ENCODE data around the gene TMED9. TPM values are rescaled to one million over a fixed set of nuclear protein-coding genes. Genes with fewer than 3 reads are reported as not detected.
"Not testable (repeated sequence)": the region's sequence is repeated elsewhere in the genome, so short reads cannot be mapped to it uniquely, and the experiment has no call there.

Gene TMED9
- total RNA-seq, 4 donors from 2014 or later = 12.8 to 106 (median 73.4) TPM

DNA sequence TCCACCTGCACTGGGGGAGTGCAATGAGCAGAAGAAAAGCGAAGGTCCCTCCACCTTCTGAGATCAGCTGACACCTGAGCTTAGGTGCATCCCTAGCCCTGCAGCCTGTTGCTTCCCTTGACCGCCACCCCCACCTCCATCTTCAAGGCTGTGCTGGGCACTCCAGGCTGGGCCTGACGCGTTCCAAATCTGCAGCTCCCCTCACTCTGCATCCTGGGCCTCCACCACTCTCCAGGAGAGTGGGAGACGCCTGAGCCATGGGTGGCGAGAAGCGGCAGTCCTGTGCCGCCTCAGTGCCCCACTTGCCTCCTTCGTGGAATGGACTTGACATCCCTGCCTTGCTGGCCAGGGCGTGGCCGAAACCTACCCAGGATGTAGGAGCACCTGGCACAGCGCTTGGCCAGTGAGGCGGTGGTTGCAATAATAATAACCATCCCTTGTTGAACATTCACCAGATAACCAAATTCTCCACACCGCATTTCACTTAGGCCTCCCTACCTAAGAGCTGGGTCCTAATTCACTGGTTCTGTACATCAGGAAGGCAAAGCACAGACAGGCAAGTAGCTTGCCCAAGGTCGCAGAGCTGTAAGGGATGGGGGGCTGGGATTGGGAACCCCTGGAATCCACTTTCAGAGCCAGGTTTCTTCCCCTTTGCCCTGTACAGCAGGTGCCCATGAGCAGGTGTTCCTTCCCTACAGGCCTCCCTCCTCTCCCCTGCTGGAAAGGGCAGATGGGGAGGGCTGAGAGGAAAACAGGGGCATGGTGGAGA lies 19.6 kb downstream of the TMED9 start:
- Histone ChIP-seq H3K36me3 (no peaks in the 10 kb centered on the region), H3K27ac (no peak overlapping the region), H3K27me3 (no peaks in the 10 kb centered on the region), H3K4me1 (peaks cover 0 to 3% of the 10 kb centered on the region in 2 donors), H3K4me3 (no peak overlapping the region), H3K9me3 (no peaks in the 10 kb centered on the region)
- intact Hi-C loops (cut with DNase I; ENCODE audit: low total_unique reads) = no loop called here
- TF ChIP-seq POLR2A (IDR thresholded peaks at IDR 0.05) = no peak
- TF ChIP-seq, protein P1, sequence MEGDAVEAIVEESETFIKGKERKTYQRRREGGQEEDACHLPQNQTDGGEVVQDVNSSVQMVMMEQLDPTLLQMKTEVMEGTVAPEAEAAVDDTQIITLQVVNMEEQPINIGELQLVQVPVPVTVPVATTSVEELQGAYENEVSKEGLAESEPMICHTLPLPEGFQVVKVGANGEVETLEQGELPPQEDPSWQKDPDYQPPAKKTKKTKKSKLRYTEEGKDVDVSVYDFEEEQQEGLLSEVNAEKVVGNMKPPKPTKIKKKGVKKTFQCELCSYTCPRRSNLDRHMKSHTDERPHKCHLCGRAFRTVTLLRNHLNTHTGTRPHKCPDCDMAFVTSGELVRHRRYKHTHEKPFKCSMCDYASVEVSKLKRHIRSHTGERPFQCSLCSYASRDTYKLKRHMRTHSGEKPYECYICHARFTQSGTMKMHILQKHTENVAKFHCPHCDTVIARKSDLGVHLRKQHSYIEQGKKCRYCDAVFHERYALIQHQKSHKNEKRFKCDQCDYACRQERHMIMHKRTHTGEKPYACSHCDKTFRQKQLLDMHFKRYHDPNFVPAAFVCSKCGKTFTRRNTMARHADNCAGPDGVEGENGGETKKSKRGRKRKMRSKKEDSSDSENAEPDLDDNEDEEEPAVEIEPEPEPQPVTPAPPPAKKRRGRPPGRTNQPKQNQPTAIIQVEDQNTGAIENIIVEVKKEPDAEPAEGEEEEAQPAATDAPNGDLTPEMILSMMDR (IDR thresholded peaks at IDR 0.05) = no peak
- no peak for DNase-seq

DNA sequence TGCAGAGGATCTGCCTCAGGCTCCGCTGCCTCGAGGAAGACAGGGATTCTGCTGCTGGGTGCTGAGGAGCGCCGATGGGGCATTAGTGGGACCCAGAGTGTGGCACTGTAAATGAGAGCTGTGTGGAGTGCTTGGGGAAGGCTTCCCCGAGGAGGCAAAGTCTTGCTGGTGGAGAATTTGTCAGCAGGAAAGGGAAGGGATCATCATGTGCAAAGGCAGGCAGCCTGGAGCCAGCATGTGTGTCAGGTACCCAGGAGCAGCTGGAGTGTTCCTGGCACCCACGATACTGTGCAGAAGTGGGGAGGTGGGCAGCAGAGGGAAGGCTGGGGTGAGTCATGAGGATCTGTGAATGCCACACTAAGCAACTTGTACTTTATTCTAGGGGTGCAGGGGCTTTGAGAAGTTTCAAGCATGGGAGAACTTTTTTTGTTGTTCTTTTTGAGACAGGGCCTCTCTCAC lies 20.2 kb downstream of the TMED9 start:
- Histone ChIP-seq H3K27ac (no peak overlapping the region), H3K36me3 (no peaks in the 10 kb centered on the region), H3K9me3 (no peaks in the 10 kb centered on the region), H3K4me3 (no peak overlapping the region), H3K27me3 (no peaks in the 10 kb centered on the region), H3K4me1 (no peaks in the 10 kb centered on the region)
- DNase-seq = no peak
- intact Hi-C loops (cut with DNase I; ENCODE audit: low total_unique reads) = no loop called here
- no peak for TF ChIP-seq POLR2A (IDR thresholded peaks at IDR 0.05)
- TF ChIP-seq, protein P1 (IDR thresholded peaks at IDR 0.05) = no peak

DNA sequence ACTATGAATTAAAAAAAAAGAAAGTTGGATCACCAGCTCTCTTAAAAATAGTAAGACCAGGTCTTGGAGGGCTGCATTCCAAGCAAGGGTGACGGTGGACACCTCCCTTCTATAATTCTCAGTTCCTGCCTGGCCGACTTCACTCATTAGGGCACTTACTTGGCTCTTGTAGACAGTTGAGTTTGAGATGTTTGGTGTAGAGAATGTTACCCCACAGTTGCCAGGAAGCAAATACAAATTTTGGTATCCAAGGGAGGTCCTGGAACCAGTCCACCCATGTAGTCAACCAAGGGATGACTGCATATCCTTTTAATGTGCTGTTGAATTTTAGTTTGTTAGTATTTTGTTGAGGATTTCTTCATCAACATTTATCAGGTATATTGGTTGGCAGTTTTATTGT lies 28.6 kb downstream of the TMED9 start:
- intact Hi-C loops (cut with DNase I; ENCODE audit: low total_unique reads) = no loop called here
- no peaks in the 10 kb centered on the region for H3K4me1 ChIP-seq
- H3K4me3 ChIP-seq = no peak overlapping the region
- DNase-seq = no peak
- no peak overlapping the region for H3K27ac ChIP-seq
- H3K36me3 ChIP-seq = no peaks in the 10 kb centered on the region
- no peaks in the 10 kb centered on the region for H3K9me3 ChIP-seq
- TF ChIP-seq, protein P1 (IDR thresholded peaks at IDR 0.05) = no peak
- no peak for TF ChIP-seq POLR2A (IDR thresholded peaks at IDR 0.05)
- H3K27me3 ChIP-seq = no peaks in the 10 kb centered on the region

DNA sequence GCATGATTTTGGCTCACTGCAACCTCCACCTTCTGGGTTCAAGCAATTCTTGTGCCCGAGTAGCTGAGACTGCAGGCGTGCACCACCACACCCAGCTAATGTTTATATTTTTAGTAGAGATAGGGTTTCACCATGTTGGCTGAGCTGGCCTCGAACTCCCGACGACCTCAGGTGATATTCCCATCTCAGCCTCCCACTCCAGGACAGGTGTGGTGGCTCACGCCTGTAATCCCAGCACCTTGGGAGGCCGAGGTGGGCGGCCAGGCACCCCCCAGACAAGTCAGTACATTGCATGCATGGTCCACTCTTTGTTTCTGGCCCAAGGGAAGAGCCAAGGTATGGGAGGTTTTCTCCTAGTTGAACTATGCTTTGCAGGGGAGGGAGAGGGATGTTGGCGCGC lies 32.2 kb downstream of the TMED9 start:
- H3K4me3 ChIP-seq; H3K4me1 ChIP-seq; H3K9me3 ChIP-seq; DNase-seq; H3K36me3 ChIP-seq; H3K27me3 ChIP-seq; intact Hi-C loops (cut with DNase I; ENCODE audit: low total_unique reads); H3K27ac ChIP-seq: not testable (repeated sequence)

DNA sequence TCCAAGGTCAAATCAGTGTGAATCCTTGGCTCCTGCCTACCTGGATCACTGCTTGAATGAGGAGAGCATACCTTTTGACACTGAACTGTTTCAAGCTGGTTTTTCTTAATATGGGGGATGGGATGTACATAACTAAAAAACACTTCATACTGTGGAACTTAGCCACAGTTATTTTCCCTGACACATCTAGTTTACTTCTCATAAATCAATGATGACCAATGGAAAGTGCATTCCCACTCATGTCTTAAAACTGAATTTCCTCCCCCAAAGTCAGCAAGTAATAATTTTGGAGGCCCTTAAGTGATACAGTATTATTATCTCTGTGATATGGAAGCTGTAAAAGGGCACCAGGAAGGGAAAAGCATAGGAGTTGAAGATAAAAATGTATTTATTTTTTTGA lies 38.2 kb downstream of the TMED9 start:
- H3K27ac ChIP-seq; H3K4me3 ChIP-seq; H3K36me3 ChIP-seq; H3K4me1 ChIP-seq; intact Hi-C loops (cut with DNase I; ENCODE audit: low total_unique reads); DNase-seq; H3K9me3 ChIP-seq; H3K27me3 ChIP-seq: not testable (repeated sequence)

DNA sequence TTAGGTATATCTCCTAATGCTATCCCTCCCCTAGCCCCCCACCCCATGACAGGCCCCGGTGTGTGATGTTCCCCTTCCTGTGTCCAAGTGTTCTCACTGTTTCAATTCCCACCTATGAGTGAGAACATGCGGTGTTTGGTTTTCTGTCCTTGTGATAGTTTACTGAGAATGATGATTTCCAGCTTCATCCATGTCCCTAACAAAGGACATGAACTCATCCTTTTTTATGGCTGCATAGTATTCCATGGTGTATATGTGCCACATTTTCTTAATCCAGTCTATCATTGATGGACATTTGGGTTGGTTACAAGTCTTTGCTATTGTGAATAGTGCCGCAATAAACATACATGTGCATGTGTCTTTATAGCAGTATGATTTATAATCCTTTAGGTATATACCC lies 42.9 kb downstream of the TMED9 start:
- H3K9me3 ChIP-seq; H3K27me3 ChIP-seq; H3K4me1 ChIP-seq; H3K27ac ChIP-seq; H3K36me3 ChIP-seq; H3K4me3 ChIP-seq; intact Hi-C loops (cut with DNase I; ENCODE audit: low total_unique reads); DNase-seq: not testable (repeated sequence)

DNA sequence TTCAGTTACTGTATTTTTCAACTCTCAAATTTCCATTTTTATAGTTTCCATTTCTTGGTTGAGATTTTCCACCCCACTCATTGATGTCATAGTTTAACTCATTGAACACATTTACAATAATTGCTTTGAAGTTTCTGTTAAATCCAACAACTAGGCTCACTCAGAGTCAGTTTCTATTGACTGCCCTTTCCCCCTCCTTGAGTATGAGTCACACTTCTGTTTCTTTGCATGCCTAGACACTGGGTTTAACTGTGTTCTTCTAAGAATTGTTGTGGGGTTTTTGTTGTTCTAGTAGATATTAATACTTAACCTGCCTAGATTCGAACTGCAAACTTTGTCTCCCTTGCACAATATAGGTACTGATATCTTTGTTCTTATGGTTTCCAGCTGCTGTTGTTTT lies 53.5 kb downstream of the TMED9 start:
- H3K27me3 ChIP-seq; DNase-seq; H3K9me3 ChIP-seq; H3K4me1 ChIP-seq; H3K27ac ChIP-seq; H3K36me3 ChIP-seq; intact Hi-C loops (cut with DNase I; ENCODE audit: low total_unique reads); H3K4me3 ChIP-seq: not testable (repeated sequence)

Other genes starting within 250 kb of the TMED9 start
- gene LMAN2, start 240.5 kb upstream of the TMED9 start, total RNA-seq = 100 to 1,000 TPM in 3 of 4 donors, 10 to 100 TPM in 1; 83.2 to 210 (median 170) TPM
- gene RGS14, start 234.3 kb upstream of the TMED9 start, total RNA-seq = 10 to 100 TPM in 3 of 4 donors, 1 to 10 TPM in 1; 1.5 to 25.6 (median 13.6) TPM
- not detected for gene SLC34A1, start 207.8 kb upstream of the TMED9 start, total RNA-seq
- not detected for gene PFN3, start 191.5 kb upstream of the TMED9 start, total RNA-seq
- gene F12, start 182.6 kb upstream of the TMED9 start, total RNA-seq = 1 to 10 TPM in 1 of 4 donors, not detected in 3; 7.6 TPM
- gene GRK6, start 165.5 kb upstream of the TMED9 start, total RNA-seq = 10 to 100 TPM; 16.4 to 29.8 (median 20.9) TPM
- gene PRR7, start 145.4 kb upstream of the TMED9 start, total RNA-seq = 1 to 10 TPM in 2 of 4 donors, not detected in 2; 1.9 to 3.0 TPM
- gene DBN1, start 118.6 kb upstream of the TMED9 start, total RNA-seq = 100 to 1,000 TPM in 2 of 4 donors, 10 to 100 TPM in 2; 30.6 to 107 (median 82.7) TPM
- gene PDLIM7, start 94.6 kb upstream of the TMED9 start, total RNA-seq = 100 to 1,000 TPM; 102 to 543 (median 193) TPM
- 10 to 100 TPM in 1 of 4 donors, 1 to 10 TPM in 3; 3.6 to 20.0 (median 7.1) TPM for gene DOK3, start 82.4 kb upstream of the TMED9 start, total RNA-seq
- 100 to 1,000 TPM in 2 of 4 donors, 10 to 100 TPM in 2; 61.0 to 146 (median 95.6) TPM for gene DDX41, start 75.2 kb upstream of the TMED9 start, total RNA-seq
- gene FAM193B, start 37.6 kb upstream of the TMED9 start, total RNA-seq = 100 to 1,000 TPM in 1 of 4 donors, 10 to 100 TPM in 3; 16.5 to 117 (median 39.4) TPM
- 10 to 100 TPM in 3 of 4 donors, 1 to 10 TPM in 1; 5.1 to 27.8 (median 24.5) TPM for gene B4GALT7, start 7.9 kb downstream of the TMED9 start, total RNA-seq
- 1 to 10 TPM in 1 of 4 donors, under 1 TPM in 2, not detected in 1; 0.26 to 1.7 (median 0.91) TPM for gene FAM153A, start 190.7 kb downstream of the TMED9 start, total RNA-seq